Mesodermal cell (in vitro differentiated cells): ENCODE data around the gene SLX9.

ENCODE experiments used
- H3K27ac ChIP-seq: 2 replicates; pipeline ENCODE4 v1.7.0; 2013; ENCODE audit warnings: mild to moderate bottlenecking, low read depth, low read length, moderate library complexity; ENCODE audit not compliant: severe bottlenecking
- H3K36me3 ChIP-seq: 2 replicates; pipeline ENCODE4 v1.7.1; 2013; ENCODE audit warnings: mild to moderate bottlenecking, low read length, moderate library complexity; ENCODE audit not compliant: control insufficient read depth, insufficient read depth
- H3K4me1 ChIP-seq: one replicate; pipeline ENCODE4 v1.7.1; 2013; ENCODE audit warnings: mild to moderate bottlenecking, low read length; ENCODE audit not compliant: insufficient read depth, control insufficient read depth, poor library complexity, severe bottlenecking
- H3K4me3 ChIP-seq: 2 replicates; pipeline ENCODE4 v1.7.0; 2013; ENCODE audit warnings: low read length, control low read depth, mild to moderate bottlenecking; ENCODE audit not compliant: insufficient read depth, poor library complexity, severe bottlenecking; ENCODE audit errors: extremely low read depth
- H3K9me3 ChIP-seq: 2 replicates; pipeline ENCODE4 v1.7.1; 2013; ENCODE audit warnings: mild to moderate bottlenecking, low read length, moderate library complexity; ENCODE audit not compliant: control insufficient read depth
- WGBS, 2 experiments: methylation state at CpG; one replicate each; pipeline ENCODE4 v1.1.5; 2013; ENCODE audit warnings: missing lambda C conversion rate in 2 of 2; ENCODE audit not compliant: insufficient coverage in 2 of 2; 5-methylcytosine and 5-hydroxymethylcytosine counted together

The SLX9 gene

GRCh38 chr21:44903050-44903685 is 36.7 kb upstream of the SLX9 start:
- Histone ChIP-seq H3K4me1 (peaks cover 16% of the 10 kb centered on the region), H3K36me3 (no peaks in the 10 kb centered on the region), H3K4me3 (no peak overlapping the region), H3K9me3 (no peaks in the 10 kb centered on the region), H3K27ac (no peak overlapping the region)
- WGBS, 2 experiments, result 89 to 92% methylated on average over 10 to 15 of the region's 18 CpGs

GRCh38 chr21:44903689-44904088 is 36.1 kb upstream of the SLX9 start:
- H3K4me3 ChIP-seq, result no peak overlapping the region
- 92 to 93% methylated on average over 20 to 21 of the region's 22 CpGs for WGBS, 2 experiments

DNA sequence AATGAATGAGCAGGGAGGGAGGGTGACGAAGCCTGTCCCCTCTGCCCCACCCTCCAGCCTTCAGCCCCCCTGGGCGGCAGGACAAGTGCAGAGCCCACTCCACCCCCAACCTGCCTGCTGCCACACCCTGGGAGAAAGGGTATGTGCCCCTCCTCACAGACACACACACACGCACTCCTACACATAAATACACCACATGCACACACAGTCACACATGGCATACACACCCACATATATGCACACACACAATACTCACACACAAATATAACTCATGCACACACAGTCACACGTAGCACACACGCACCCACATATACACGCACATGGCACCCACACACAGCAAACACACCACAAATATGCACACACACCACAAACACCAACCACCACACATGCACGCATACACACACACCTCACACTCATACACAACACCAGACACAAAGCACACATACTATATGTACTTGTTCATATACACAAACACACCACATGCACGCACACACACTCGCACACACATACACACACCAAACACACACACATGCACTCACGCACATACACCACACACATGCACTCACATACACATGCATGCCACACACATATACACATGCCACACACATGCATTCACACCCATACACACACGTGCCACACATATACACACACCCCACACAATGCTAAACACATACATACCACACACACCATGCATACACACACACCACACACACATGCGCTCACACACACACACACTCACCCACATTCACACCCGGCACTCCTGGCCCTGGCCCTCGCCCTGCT is 35.5 kb upstream of the SLX9 start:
- Histone ChIP-seq H3K36me3 (no peaks in the 10 kb centered on the region), H3K4me3 (no peak overlapping the region), H3K9me3 (no peaks in the 10 kb centered on the region), H3K4me1 (peaks cover 16% of the 10 kb centered on the region), H3K27ac (no peak overlapping the region)
- WGBS, 2 experiments, result 85 to 95% methylated on average over 10 to 11 of the region's 14 CpGs

More at GRCh38 chr21:44903689-44904088, 36.1 kb upstream of the SLX9 start:
- Histone ChIP-seq H3K9me3 (no peaks in the 10 kb centered on the region), H3K27ac (no peak overlapping the region), H3K4me1 (peaks cover 16% of the 10 kb centered on the region), H3K36me3 (no peaks in the 10 kb centered on the region)

GRCh38 chr21:44905016-44905727 is 34.7 kb upstream of the SLX9 start:
- H3K36me3 ChIP-seq, result no peaks in the 10 kb centered on the region
- H3K4me3 ChIP-seq, result no peak overlapping the region
- 92 to 94% methylated on average over 17 to 20 of the region's 22 CpGs for WGBS, 2 experiments
- peaks cover 16% of the 10 kb centered on the region for H3K4me1 ChIP-seq
- no peaks in the 10 kb centered on the region for H3K9me3 ChIP-seq
- H3K27ac ChIP-seq, result no peak overlapping the region

- no peak overlapping the region for H3K27ac ChIP-seq
- peaks cover 16% of the 10 kb centered on the region for H3K4me1 ChIP-seq
- WGBS, 2 experiments, result 88 to 93% methylated on average over 3 to 7 of the region's 7 CpGs
- H3K36me3 ChIP-seq, result no peaks in the 10 kb centered on the region
- no peak overlapping the region for H3K4me3 ChIP-seq
- no peaks in the 10 kb centered on the region for H3K9me3 ChIP-seq
Observed at GRCh38 chr21:44905728-44906090, 34.1 kb upstream of the SLX9 start.

DNA sequence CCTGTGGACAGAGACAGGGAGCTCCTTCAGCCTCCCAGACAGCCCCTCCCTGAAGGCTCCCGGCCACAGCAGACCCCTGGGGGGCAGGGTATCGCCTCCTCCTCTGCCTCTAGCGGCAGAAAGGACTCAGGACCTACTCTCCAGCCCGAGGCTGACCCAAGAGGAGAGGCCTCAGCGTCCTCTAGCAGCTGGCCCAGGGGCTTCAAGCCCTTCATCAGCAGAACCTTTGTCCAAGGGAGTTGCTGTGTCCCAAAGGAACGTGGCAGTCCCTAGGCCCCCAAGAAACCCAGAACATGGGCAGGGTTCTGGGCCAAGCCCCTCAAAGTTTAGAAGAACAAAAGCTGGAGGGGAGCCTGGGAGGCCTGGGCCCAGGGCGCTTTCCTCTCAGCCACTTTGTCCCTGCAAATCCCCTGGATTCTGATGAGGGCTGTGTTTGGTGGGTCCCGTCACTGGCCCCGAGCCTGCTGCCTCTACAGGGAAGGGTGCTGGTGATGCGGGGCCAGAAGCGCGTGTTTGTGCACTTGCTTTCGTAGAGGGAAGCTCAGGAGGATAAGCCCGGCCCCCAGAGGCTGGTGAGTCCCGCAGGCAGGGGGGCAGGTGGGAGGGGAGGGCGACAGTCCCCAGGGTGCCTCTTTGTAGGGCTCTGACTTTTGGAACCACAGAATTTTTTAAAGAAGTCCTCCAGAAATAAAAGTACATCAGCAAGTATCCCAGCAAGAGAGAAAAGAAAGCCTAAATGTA is 32.4 kb upstream of the SLX9 start:
- no peak overlapping the region for H3K4me3 ChIP-seq
- no peak overlapping the region for H3K27ac ChIP-seq
- H3K4me1 ChIP-seq, result peaks cover 21% of the 10 kb centered on the region
- WGBS, 2 experiments, result 39 to 51% methylated on average over 9 to 11 of the region's 16 CpGs
- no peaks in the 10 kb centered on the region for H3K36me3 ChIP-seq
- H3K9me3 ChIP-seq, result no peaks in the 10 kb centered on the region

GRCh38 chr21:44907966-44908895 is 31.6 kb upstream of the SLX9 start:
- H3K27ac ChIP-seq, result no peak overlapping the region
- H3K4me3 ChIP-seq, result no peak overlapping the region
- no peaks in the 10 kb centered on the region for H3K9me3 ChIP-seq
- H3K36me3 ChIP-seq, result no peaks in the 10 kb centered on the region
- 74 to 90% methylated on average over 12 to 19 of the region's 25 CpGs for WGBS, 2 experiments
- H3K4me1 ChIP-seq, result peaks cover 21% of the 10 kb centered on the region

DNA sequence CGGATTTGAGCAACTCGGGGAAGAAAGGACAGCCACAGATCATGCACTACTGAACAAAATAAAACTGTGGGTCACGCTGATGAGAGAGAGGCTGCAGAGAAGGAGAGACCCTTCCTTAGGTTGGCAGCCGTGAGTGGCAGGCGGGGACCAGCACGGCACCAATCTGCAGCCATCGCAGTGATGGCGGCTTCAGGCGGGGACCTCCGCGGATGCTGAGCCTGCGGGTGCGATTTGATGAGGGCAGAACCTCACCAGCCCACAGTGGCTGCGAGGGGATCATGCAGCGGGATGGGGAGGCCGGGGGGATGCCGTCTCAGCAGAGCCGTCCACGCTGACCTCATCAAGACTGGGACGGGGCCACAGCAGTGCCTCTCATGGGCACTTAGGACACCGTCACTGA is 30.9 kb upstream of the SLX9 start:
- 92 to 93% methylated on average over 20 to 21 of the region's 21 CpGs for whole genome bisulfite sequencing, 2 experiments
- H3K4me1 ChIP-seq, result peaks cover 24% of the 10 kb centered on the region
- no peaks in the 10 kb centered on the region for H3K9me3 ChIP-seq
- H3K36me3 ChIP-seq, result no peaks in the 10 kb centered on the region
- no peak overlapping the region for H3K27ac ChIP-seq
- no peak overlapping the region for H3K4me3 ChIP-seq

DNA sequence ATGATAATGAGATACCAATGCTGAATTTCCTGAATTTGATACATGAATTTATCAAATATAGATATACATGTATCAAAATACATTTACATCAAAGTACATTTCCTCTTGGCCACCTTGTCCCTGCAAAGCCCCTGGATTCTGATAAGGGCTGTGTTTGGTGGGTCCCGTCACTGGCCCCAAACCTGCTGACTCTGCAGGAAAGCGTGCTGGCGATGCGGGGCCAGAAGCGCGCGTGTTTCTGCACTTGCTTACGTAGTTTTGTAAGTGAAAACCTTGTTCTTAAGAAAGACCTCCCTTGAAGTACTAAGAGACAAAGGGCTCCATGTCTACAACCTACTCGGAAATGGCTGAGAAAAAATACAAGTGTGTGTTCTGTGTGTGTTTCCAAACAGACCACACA is 30.1 kb upstream of the SLX9 start:
- 80 to 95% methylated on average over 4 to 7 of the region's 9 CpGs for WGBS, 2 experiments
- Histone ChIP-seq H3K36me3 (no peaks in the 10 kb centered on the region), H3K9me3 (no peaks in the 10 kb centered on the region), H3K27ac (no peak overlapping the region), H3K4me3 (no peak overlapping the region), H3K4me1 (peaks cover 32% of the 10 kb centered on the region)
